H9 (cell line): ENCODE results near the gene RELB. TPM values are rescaled to one million over a fixed set of nuclear protein-coding genes. Genes with fewer than 3 reads are reported as not detected.
"Not testable (repeated sequence)": the region's sequence is repeated elsewhere in the genome, so short reads cannot be mapped to it uniquely, and the experiment has no call there.

Experiments
- DNase-seq: peaks from one replicate; pipeline ENCODE4 v3.0.0-alpha.2; 2017
- H2AFZ ChIP-seq: one replicate; pipeline ENCODE4 v1.6.1; 2013; ENCODE audit warnings: mild to moderate bottlenecking, low read length, control low read depth, moderate library complexity
- H2AK5ac ChIP-seq: 2 replicates; pipeline ENCODE4 v1.6.1; 2013; ENCODE audit warnings: low read length, control low read depth, mixed read lengths; ENCODE audit not compliant: insufficient read length
- H2BK120ac ChIP-seq: one replicate; pipeline ENCODE4 v1.6.1; 2013; ENCODE audit warnings: low read depth, mild to moderate bottlenecking, low read length, control low read depth, inconsistent platforms; ENCODE audit not compliant: poor library complexity, severe bottlenecking
- H2BK12ac ChIP-seq: 2 replicates; pipeline ENCODE4 v1.6.1; 2013; ENCODE audit warnings: low read length, control low read depth, mixed read lengths, low read depth; ENCODE audit not compliant: insufficient read length
- H2BK15ac ChIP-seq: 2 replicates; pipeline ENCODE4 v1.6.1; 2013; ENCODE audit warnings: low read depth, low read length, control low read depth
- H2BK20ac ChIP-seq: one replicate; pipeline ENCODE4 v1.6.1; 2013; ENCODE audit warnings: low read depth, mild to moderate bottlenecking, low read length, control low read depth, inconsistent platforms; ENCODE audit not compliant: poor library complexity, severe bottlenecking
- H2BK5ac ChIP-seq: 2 replicates; pipeline ENCODE4 v1.6.1; 2013; ENCODE audit warnings: low read length, control low read depth, mixed read lengths; ENCODE audit not compliant: insufficient read length
- H3K14ac ChIP-seq: 2 replicates; pipeline ENCODE4 v1.6.1; 2013; ENCODE audit warnings: low read length, control low read depth; ENCODE audit not compliant: insufficient read depth
- H3K18ac ChIP-seq: 2 replicates; pipeline ENCODE4 v1.6.1; 2013; ENCODE audit warnings: low read depth, mild to moderate bottlenecking, mixed read lengths, low read length, control low read depth; ENCODE audit not compliant: insufficient read length
- H3K23ac ChIP-seq: 2 replicates; pipeline ENCODE4 v1.6.1; 2013; ENCODE audit warnings: low read length, control low read depth, mixed read lengths, low read depth; ENCODE audit not compliant: insufficient read length
- H3K23me2 ChIP-seq: 2 replicates; pipeline ENCODE4 v1.6.1; 2013; ENCODE audit warnings: low read depth, mild to moderate bottlenecking, mixed read lengths, low read length, control low read depth; ENCODE audit not compliant: insufficient read length, poor library complexity, severe bottlenecking
- H3K27ac ChIP-seq: 2 replicates; pipeline ENCODE4 v1.5.1; 2013; ENCODE audit warnings: low read length, control low read depth, mixed read lengths, low read depth; ENCODE audit not compliant: insufficient read length
- H3K27me3 ChIP-seq: 2 replicates; pipeline ENCODE4 v1.6.1; 2013; ENCODE audit warnings: low read length, control low read depth, inconsistent platforms; ENCODE audit not compliant: insufficient read depth
- H3K4ac ChIP-seq: 2 replicates; pipeline ENCODE4 v1.6.1; 2013; ENCODE audit warnings: low read depth, mild to moderate bottlenecking, control low read depth, inconsistent platforms, low read length, moderate library complexity
- H3K4me1 ChIP-seq: 2 replicates; pipeline ENCODE4 v1.6.1; 2013; ENCODE audit warnings: low read length, control low read depth, inconsistent platforms; ENCODE audit not compliant: insufficient read depth
- H3K4me2 ChIP-seq: 2 replicates; pipeline ENCODE4 v1.6.1; 2013; ENCODE audit warnings: low read length, control low read depth, mixed read lengths; ENCODE audit not compliant: insufficient read length, insufficient read depth
- H3K56ac ChIP-seq: 2 replicates; pipeline ENCODE4 v1.6.1; 2013; ENCODE audit warnings: low read depth, mild to moderate bottlenecking, mixed read lengths, low read length, control low read depth; ENCODE audit not compliant: insufficient read length
- H3K79me1 ChIP-seq: 2 replicates; pipeline ENCODE4 v1.6.1; 2013; ENCODE audit warnings: low read depth, mild to moderate bottlenecking, moderate library complexity, low read length, control low read depth, inconsistent platforms; ENCODE audit not compliant: insufficient read depth, poor library complexity, severe bottlenecking
- H3K79me2 ChIP-seq: 2 replicates; pipeline ENCODE4 v1.6.1; 2013; ENCODE audit warnings: low read length, control low read depth, inconsistent platforms; ENCODE audit not compliant: insufficient read depth
- H3K9ac ChIP-seq: 2 replicates; pipeline ENCODE4 v1.6.1; 2013; ENCODE audit warnings: low read length, control low read depth, mixed read lengths; ENCODE audit not compliant: insufficient read length; ENCODE audit errors: extremely low read depth
- H3K9me3 ChIP-seq: one replicate; pipeline ENCODE4 v1.6.1; 2013; ENCODE audit warnings: low read depth, low read length, inconsistent platforms; ENCODE audit not compliant: control insufficient read depth
- H3T11ph ChIP-seq: one replicate; pipeline ENCODE4 v1.6.1; 2013; ENCODE audit warnings: mild to moderate bottlenecking, low read length, control low read depth, inconsistent platforms
- H4K20me1 ChIP-seq: one replicate; pipeline ENCODE4 v1.6.1; 2013; ENCODE audit not compliant: control insufficient read depth, insufficient read length, insufficient read depth
- H4K5ac ChIP-seq: 2 replicates; pipeline ENCODE4 v1.6.1; 2013; ENCODE audit warnings: low read depth, mild to moderate bottlenecking, mixed read lengths, low read length, control low read depth; ENCODE audit not compliant: insufficient read length
- H4K8ac ChIP-seq: replicated peaks from 2 replicates; pipeline ENCODE4 v1.6.1; 2013; ENCODE audit warnings: low read length, control low read depth, mixed read lengths, low read depth; ENCODE audit not compliant: insufficient read length
- H4K91ac ChIP-seq: 2 replicates; pipeline ENCODE4 v1.6.1; 2013; ENCODE audit warnings: low read depth, mild to moderate bottlenecking, moderate library complexity, mixed read lengths, low read length, control low read depth; ENCODE audit not compliant: insufficient read length
- H3K27ac Mint-ChIP-seq, 3 experiments: 2 replicates in 2 of 3; 3 replicates in 1 of 3; pipeline ENCODE4 v1.8.0; 2020 to 2021; ENCODE audit warnings: mixed read lengths in 3 of 3, mild to moderate bottlenecking in 1 of 3, moderate library complexity in 1 of 3
- H3K27me3 Mint-ChIP-seq: 2 replicates; pipeline ENCODE4 v1.8.0; 2021; ENCODE audit warnings: low read depth, mild to moderate bottlenecking, moderate library complexity, mixed read lengths
- H3K36me3 Mint-ChIP-seq, 3 experiments: 2 replicates in 2 of 3; 3 replicates in 1 of 3; pipeline ENCODE4 v1.8.0; 2020 to 2021; ENCODE audit warnings: low read depth in 3 of 3, mixed read lengths in 3 of 3; ENCODE audit not compliant: insufficient read depth in 1 of 3
- H3K4me1 Mint-ChIP-seq, 2 experiments: 2 replicates each; pipeline ENCODE4 v1.8.0; 2020; ENCODE audit warnings: mixed read lengths in 2 of 2
- H3K4me3 Mint-ChIP-seq, 2 experiments: 2 replicates in 1 of 2; 3 replicates in 1 of 2; pipeline ENCODE4 v1.8.0; 2020 to 2021; ENCODE audit warnings: mild to moderate bottlenecking in 2 of 2, mixed read lengths in 2 of 2, moderate library complexity in 1 of 2
- H3K9me3 Mint-ChIP-seq, 2 experiments: 2 replicates in 1 of 2; 3 replicates in 1 of 2; pipeline ENCODE4 v1.8.0; 2020; ENCODE audit warnings: mild to moderate bottlenecking in 2 of 2, mixed read lengths in 2 of 2, moderate library complexity in 1 of 2
- WGBS: extraction: QIAGEN DNeasy Blood & Tissue Kit; methylation state at CpG from one replicate; pipeline ENCODE4 v1.1.7; 2013; ENCODE audit warnings: missing lambda C conversion rate, low lambda C conversion rate, mixed read lengths; ENCODE audit not compliant: insufficient read length; ENCODE audit errors: extremely low coverage; 5-methylcytosine and 5-hydroxymethylcytosine counted together
- total RNA-seq: library from RNA; stranded (reverse); gene quantifications from 2 replicates; pipeline ENCODE4 v1.2.1, GENCODE V29; 2021
- TF ChIP-seq, protein P1 (sequence below): fragments of 200-600 bp; sonication (generic); conservative IDR thresholded peaks from 3 replicates; pipeline ENCODE4 v1.8.0; 2021; ENCODE audit warnings: antibody characterized with exemption, mild to moderate bottlenecking

The RELB gene
- total RNA-seq, 1 experiment from 2014 or later, result 13.7 TPM

DNA sequence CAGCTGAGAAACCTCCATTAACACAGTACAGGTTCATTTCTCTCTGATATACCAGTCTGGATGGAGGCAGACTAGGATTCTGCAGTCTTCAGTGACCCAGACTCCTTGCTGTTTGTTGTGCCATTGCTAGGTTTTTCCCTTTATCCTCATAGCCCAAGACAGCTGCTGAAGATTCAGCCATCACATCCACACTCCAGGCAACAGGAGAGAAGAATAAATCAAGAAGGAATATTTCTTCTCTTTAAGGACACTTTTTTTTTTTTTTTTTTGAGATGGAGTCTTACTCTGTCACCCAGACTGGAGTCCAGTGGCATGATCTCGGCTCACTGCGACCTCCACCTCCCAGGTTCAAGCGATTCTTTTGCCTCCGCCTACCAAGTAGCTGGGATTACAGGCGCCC is 31.8 kb upstream of the RELB start:
- H2BK5ac ChIP-seq, result no peak overlapping the region
- no peaks in the 10 kb centered on the region for H3K9me3 Mint-ChIP-seq
- no peak overlapping the region for H2AK5ac ChIP-seq
- no peak overlapping the region for H3K14ac ChIP-seq
- no peaks in the 10 kb centered on the region for H3K23me2 ChIP-seq
- no peak overlapping the region for H3T11ph ChIP-seq
- no peaks in the 10 kb centered on the region for H3K9me3 ChIP-seq
- H3K23ac ChIP-seq, result no peak overlapping the region
- H2AFZ ChIP-seq, result no peak overlapping the region
- no peak overlapping the region for H2BK15ac ChIP-seq
- no peak overlapping the region for H2BK20ac ChIP-seq
- no peak overlapping the region for H3K4ac ChIP-seq
- TF ChIP-seq, protein P1, sequence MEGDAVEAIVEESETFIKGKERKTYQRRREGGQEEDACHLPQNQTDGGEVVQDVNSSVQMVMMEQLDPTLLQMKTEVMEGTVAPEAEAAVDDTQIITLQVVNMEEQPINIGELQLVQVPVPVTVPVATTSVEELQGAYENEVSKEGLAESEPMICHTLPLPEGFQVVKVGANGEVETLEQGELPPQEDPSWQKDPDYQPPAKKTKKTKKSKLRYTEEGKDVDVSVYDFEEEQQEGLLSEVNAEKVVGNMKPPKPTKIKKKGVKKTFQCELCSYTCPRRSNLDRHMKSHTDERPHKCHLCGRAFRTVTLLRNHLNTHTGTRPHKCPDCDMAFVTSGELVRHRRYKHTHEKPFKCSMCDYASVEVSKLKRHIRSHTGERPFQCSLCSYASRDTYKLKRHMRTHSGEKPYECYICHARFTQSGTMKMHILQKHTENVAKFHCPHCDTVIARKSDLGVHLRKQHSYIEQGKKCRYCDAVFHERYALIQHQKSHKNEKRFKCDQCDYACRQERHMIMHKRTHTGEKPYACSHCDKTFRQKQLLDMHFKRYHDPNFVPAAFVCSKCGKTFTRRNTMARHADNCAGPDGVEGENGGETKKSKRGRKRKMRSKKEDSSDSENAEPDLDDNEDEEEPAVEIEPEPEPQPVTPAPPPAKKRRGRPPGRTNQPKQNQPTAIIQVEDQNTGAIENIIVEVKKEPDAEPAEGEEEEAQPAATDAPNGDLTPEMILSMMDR, result no peak
- H4K91ac ChIP-seq, result no peak overlapping the region
- H3K36me3 Mint-ChIP-seq, result peaks cover 11 to 39% (median 35%) of the 10 kb centered on the region in 3 experiments; a peak in 6 of 7 replicates
- H3K9ac ChIP-seq, result no peak overlapping the region
- H3K27ac Mint-ChIP-seq, result no peak overlapping the region
- H3K4me1 Mint-ChIP-seq, result no peaks in the 10 kb centered on the region
- no peak for DNase-seq
- no peak overlapping the region for H4K5ac ChIP-seq
- H4K8ac ChIP-seq, result no peak overlapping the region
- H3K4me3 Mint-ChIP-seq, result no peak overlapping the region
- H3K4me1 ChIP-seq, result no peaks in the 10 kb centered on the region
- H3K27me3 ChIP-seq, result no peaks in the 10 kb centered on the region
- H3K18ac ChIP-seq, result no peak overlapping the region
- no peaks in the 10 kb centered on the region for H3K79me2 ChIP-seq
- H3K27me3 Mint-ChIP-seq, result no peaks in the 10 kb centered on the region
- H4K20me1 ChIP-seq, result no peaks in the 10 kb centered on the region
- no peak overlapping the region for H3K27ac ChIP-seq
- no peak overlapping the region for H3K56ac ChIP-seq
- H2BK12ac ChIP-seq, result no peak overlapping the region
- H3K79me1 ChIP-seq, result no peaks in the 10 kb centered on the region
- no peak overlapping the region for H3K4me2 ChIP-seq
- no peak overlapping the region for H2BK120ac ChIP-seq
- WGBS, result no CpG with 5 or more reads among the region's 5 CpGs

DNA sequence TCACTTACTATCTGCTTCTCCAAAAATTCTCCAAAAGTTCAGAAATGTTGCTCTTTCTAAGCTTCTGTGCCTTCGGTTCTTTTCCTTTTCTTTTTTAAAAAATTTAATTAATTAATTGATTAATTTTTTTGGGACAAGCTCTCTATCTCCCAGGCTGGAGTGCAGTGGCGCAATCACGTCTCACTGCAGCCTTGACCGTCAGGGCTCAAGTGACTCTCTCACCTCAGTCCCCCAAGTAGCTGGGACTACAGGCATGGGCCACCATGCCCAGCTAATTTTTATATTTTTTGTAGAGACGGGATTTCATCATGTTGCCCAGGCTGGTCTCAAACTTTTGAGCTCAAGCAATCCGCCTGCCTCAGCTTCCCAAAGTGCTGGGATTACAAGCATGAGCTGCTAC is 29.8 kb upstream of the RELB start:
- not testable (repeated sequence) for H2BK5ac ChIP-seq, H4K91ac ChIP-seq, H4K20me1 ChIP-seq, H2AK5ac ChIP-seq, H2BK20ac ChIP-seq, H3K18ac ChIP-seq, DNase-seq, H3T11ph ChIP-seq, H3K4ac ChIP-seq, H3K27me3 ChIP-seq, H3K23ac ChIP-seq, H3K27ac ChIP-seq, H3K4me2 ChIP-seq, H4K5ac ChIP-seq, H3K79me1 ChIP-seq, H2BK15ac ChIP-seq, H2BK120ac ChIP-seq, H3K4me3 Mint-ChIP-seq, H3K23me2 ChIP-seq, H3K27me3 Mint-ChIP-seq, H4K8ac ChIP-seq, H3K27ac Mint-ChIP-seq, H3K4me1 Mint-ChIP-seq, H3K4me1 ChIP-seq, H3K9me3 Mint-ChIP-seq, H3K56ac ChIP-seq, H2BK12ac ChIP-seq, H2AFZ ChIP-seq, H3K9me3 ChIP-seq, H3K79me2 ChIP-seq, H3K14ac ChIP-seq, H3K9ac ChIP-seq
- peaks cover 9 to 42% (median 39%) of the 10 kb centered on the region in 3 experiments; a peak in 6 of 7 replicates for H3K36me3 Mint-ChIP-seq
- WGBS, result no CpG with 5 or more reads among the region's 6 CpGs
